ENCODE measurements around the gene BTG4. TPM values are rescaled to one million over a fixed set of nuclear protein-coding genes. Genes with fewer than 3 reads are reported as not detected.

BTG4 gene
- total and polyA plus RNA-seq, 9 of the 15 experiments (the other 6 are each of a cell fraction or from before 2014, with no cell fraction given), result not detected

GRCh38 chr11:111555255-111555654 is 43.1 kb upstream of the BTG4 start:
- no peaks in the 10 kb centered on the region for H3K4me1 ChIP-seq (replicated peaks in 1 of 2; ENCODE audit: control insufficient read depth in 2 of 2, insufficient read depth in 2 of 2, low read length in 2 of 2)
- POLR2A ChIA-PET, result no interaction called here
- no peak overlapping the region for H3K27ac ChIP-seq (ENCODE audit: extremely low read depth, low read depth, low read length)
- H3K36me3 ChIP-seq (ENCODE audit: control insufficient read depth, insufficient read depth, low read length), result no peaks in the 10 kb centered on the region
- DNase-seq (ENCODE audit: extremely low read depth in 1 of 4, low spot score in 3 of 4), result no peak
- H3K27me3 ChIP-seq (ENCODE audit: control insufficient read depth in 2 of 2, insufficient read depth in 2 of 2, low read length in 2 of 2), result peaks cover 0 to 4% of the 10 kb centered on the region in 2 experiments; a peak in 3 of 5 replicates
- no peak overlapping the region for H3K4me2 ChIP-seq (ENCODE audit: insufficient read depth, low read length)
- H2AFZ ChIP-seq (ENCODE audit: low read depth, low read length), result no peak overlapping the region
- no peak for TF ChIP-seq SMARCE1 (IDR thresholded peaks at IDR 0.05)
- TF ChIP-seq CHCHD3 (CRISPR knock-in tag; IDR thresholded peaks at IDR 0.05), result no peak
- TF ChIP-seq ZNF347 (CRISPR knock-in tag; IDR thresholded peaks at IDR 0.05; ENCODE audit: low read depth), result no peak
- TF ChIP-seq SNRNP70 (optimal IDR thresholded peaks at IDR 0.05; ENCODE audit: low read depth, low read length), result no peak
- no peak for TF ChIP-seq NEUROD1 (IDR thresholded peaks at IDR 0.05; ENCODE audit: borderline replicate concordance, low read depth, low read length, partially characterized antibody)
- TF ChIP-seq RBM15 (IDR thresholded peaks at IDR 0.05; ENCODE audit: insufficient read depth, low read length), result no peak
- no peak for TF ChIP-seq NCOA6 (IDR thresholded peaks at IDR 0.05)
- no peak for TF ChIP-seq CHD2 (IDR thresholded peaks at IDR 0.05; ENCODE audit: low read depth, low read length)
- TF ChIP-seq, protein P1, sequence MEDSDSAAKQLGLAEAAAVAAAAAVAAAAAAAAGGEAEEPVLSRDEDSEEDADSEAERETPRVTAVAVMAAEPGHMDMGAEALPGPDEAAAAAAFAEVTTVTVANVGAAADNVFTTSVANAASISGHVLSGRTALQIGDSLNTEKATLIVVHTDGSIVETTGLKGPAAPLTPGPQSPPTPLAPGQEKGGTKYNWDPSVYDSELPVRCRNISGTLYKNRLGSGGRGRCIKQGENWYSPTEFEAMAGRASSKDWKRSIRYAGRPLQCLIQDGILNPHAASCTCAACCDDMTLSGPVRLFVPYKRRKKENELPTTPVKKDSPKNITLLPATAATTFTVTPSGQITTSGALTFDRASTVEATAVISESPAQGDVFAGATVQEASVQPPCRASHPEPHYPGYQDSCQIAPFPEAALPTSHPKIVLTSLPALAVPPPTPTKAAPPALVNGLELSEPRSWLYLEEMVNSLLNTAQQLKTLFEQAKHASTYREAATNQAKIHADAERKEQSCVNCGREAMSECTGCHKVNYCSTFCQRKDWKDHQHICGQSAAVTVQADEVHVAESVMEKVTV (CRISPR knock-in tag; IDR thresholded peaks at IDR 0.05), result no peak
- no peak for TF ChIP-seq MYC (IDR thresholded peaks at IDR 0.05; ENCODE audit: low read depth, low read length)
- no peak for TF ChIP-seq MYC (CRISPR knock-in tag; IDR thresholded peaks at IDR 0.05; ENCODE audit: borderline replicate concordance, low read depth)
- no peak for TF ChIP-seq SNIP1 (IDR thresholded peaks at IDR 0.05; ENCODE audit: low read depth)
- no peak for TF ChIP-seq TSC22D4 (tag; IDR thresholded peaks at IDR 0.05)
- TF ChIP-seq KLF13 (tag; IDR thresholded peaks at IDR 0.05; ENCODE audit: borderline replicate concordance, low read depth), result no peak
- no peak for TF ChIP-seq ZNF124 (CRISPR knock-in tag; IDR thresholded peaks at IDR 0.05)
- H4K20me1 ChIP-seq (replicated peaks; ENCODE audit: control insufficient read depth, insufficient read depth, low read length), result no peaks in the 10 kb centered on the region
- H3K4me3 ChIP-seq, result no peak overlapping the region
- intact Hi-C loops (cut with micrococcal nuclease) (no loop called here), in situ Hi-C loops (cut with MboI) (no loop called here)
- no peak for ATAC-seq
- H3K9me3 ChIP-seq (replicated peaks; ENCODE audit: control insufficient read depth, insufficient read depth, low read depth, low read length), result no peaks in the 10 kb centered on the region
- H3K9ac ChIP-seq (ENCODE audit: insufficient read depth in 1 of 2, low read depth in 2 of 2, low read length in 2 of 2), result no peak overlapping the region
- no peaks in the 10 kb centered on the region for H3K9me1 ChIP-seq (ENCODE audit: control insufficient read depth, insufficient read depth, low read length)
- no peaks in the 10 kb centered on the region for H3K79me2 ChIP-seq (ENCODE audit: control insufficient read depth, insufficient read depth, low read length)
- no TSS peak for BruUV-seq (replicated peaks)
- CTCF ChIA-PET (ENCODE audit: low intra/inter-chr PET ratio), result interaction anchor here (0.7 kb wide), 1 partner anchor 12 kb away, joined by 3 read pairs; no protein-coding TSS in a partner anchor
- no peak for FAIRE-seq

Measured in K562 (cell line).